GM18498 (cell line): ENCODE measurements around the gene CEP95.
"Not testable (repeated sequence)": the region's sequence is repeated elsewhere in the genome, so short reads cannot be mapped to it uniquely, and the experiment has no call there.

Experiments
- ATAC-seq: cut with Tn5 transposase; IDR thresholded peaks from one replicate; pipeline ENCODE4 v1.9.1; 2021; ENCODE audit warnings: mild to moderate bottlenecking, moderate library complexity; ENCODE audit not compliant: unreplicated experiment

Gene CEP95, protein sequence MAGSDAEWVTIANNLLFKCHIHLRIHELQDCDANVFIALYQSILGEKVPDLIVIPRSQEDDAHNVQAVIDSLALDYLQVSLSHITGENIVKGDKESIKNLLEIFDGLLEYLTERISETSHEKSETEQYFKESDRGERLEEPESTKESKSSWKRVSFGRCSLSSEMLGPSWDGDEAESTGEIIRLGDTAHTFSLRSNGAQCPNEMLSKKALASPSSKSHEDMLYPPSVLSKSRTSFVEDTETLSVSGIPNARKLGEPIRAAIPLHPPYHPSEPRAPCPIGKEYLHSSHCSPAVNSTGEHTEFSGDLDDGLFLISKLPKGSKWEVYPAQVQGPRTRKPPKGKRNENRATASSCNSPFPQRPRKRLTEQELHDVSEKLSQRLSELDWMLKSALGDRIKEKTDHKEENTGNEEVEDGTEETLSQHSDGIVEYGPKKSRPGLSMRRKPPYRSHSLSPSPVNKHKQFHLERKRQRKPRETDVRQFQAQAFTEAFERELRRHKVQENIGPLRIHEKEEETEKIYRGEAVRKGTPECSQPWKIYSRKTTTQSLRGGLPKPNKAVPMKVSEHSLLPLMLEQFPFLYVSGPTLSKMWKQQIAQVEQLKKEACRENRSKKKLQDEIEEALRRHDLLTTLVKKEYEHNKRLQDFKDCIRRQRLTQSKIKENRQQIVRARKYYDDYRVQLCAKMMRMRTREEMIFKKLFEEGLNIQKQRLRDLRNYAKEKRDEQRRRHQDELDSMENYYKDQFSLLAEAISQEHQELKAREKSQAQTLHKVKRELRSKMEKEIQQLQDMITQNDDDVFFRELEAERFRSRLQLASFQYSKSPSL

DNA sequence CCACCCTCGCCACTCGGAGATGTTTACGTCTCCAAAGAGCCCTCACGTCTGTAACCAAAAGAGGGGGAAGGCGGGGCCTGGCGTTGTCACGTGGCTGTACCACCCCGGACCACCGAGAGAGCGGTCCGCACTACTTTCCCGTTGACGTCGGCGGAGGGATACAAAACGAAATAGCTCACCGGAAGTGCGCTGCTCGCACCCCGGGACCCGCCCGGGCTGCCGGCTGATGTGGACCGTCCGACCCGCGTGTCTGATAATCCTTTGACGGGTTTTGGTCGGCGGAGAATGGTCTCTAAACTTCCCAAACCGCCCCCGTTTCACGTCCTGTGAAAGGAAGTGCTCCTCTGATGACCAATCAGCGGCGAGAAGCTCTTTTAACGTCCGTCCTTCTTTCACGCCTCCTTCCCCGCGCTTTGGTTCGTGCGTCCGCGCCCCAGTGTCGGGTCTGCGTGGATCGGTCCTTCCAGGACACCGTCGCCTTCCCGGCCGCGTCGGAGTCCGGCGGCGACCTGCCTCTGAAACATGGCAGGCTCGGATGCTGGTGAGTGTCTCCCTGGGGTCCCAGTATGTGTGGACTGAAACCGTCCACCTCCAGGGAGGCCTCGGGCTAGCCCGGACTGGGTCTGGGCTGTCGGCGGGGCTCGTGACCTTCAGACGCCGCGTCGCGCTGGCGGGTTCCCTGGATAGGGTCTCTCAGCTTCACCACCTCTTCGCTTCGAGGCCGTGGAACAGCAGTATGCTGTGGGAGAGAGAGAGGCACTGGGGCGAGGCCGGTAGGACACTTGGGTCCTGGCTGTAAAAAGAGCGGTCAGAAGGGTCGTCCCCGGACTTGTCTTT, at the start of gene CEP95:
Gene CEP95 (plus strand): TSS at position 402 of the 837 bp plus-strand sequence. CDS start 121 bp downstream, at position 523.
- peak; percentile 64 for ATAC-seq

DNA sequence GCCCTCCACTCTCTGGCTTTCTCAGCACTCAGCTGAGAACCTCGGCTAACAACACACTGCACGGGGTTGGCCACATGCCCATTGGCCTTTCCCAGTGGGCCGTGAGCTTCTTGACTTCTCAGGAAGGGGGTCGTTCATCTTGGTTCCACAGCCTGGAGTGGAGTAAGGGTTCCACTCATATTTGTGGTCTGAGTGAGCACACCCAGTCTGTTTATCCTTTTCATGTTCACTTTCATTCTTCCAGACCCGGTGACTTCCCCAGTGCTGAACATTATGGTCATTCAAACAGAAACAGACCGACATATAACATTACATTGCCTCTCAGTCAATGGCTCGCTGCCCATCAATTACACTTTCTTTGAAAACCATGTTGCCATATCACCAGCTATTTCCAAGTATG, 49.6 kb upstream of the CEP95 start:
- no peak for ATAC-seq

DNA sequence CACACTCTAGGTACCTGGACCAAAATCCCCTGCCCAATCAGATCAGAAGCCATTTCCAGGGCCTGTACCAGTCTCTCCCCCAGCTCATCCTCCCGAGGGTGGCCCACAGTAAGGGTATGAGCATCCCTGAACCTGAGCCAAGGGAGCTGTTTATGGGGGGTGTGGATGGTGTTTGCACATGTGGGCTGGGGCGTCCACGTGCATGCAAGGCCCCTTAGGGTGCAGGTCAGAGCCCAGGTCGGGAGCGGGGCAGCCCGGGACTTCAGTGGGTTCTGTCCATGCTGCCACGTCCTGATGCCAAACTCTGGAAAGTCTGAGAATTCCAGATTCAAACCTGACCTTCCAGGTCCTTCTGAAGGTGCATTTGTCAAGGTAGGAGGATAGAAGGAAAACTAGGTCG, 48.0 kb upstream of the CEP95 start:
- ATAC-seq = no peak

DNA sequence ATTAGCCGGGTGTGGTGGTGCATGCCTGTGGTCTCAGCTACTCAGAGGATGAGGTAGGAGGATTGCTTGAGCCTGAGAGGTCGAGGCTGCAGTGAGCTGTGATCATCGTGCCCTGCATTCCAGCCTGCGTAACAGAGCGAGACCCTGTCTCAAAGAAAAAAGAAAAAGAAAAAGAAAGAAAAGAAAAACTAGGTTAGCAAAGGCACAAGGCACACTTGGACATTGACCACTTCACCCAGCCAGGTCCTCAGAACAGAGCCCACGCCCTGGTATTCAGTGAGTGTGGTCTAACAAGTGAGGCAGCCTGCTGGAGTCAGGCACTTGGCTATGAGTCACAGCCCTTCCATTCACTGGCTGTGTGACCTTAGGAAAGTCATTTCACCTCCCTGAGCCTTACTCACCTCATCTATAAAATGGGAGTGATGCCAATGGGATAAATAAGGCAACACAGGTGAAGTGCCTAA, 47.5 kb upstream of the CEP95 start:
- no peak for ATAC-seq

DNA sequence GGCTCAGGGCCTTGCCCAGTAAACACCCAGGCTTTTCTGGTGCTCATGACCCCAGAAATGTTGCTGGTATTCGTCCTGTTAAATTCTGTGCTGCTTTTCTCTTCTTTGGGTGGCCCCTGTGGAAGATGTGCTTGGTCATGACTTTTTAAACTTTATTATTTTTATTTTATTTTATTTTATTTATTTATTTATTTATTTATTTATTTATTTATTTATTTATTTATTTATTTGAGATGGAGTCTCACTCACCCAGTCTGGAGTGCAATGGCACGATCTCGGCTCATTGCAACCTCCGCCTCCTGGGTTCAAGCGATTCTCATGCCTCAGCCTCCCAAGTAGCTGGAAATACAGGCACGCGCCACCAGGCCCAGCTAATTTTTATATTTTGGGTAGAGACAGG, 47.0 kb upstream of the CEP95 start:
- ATAC-seq = not testable (repeated sequence)

DNA sequence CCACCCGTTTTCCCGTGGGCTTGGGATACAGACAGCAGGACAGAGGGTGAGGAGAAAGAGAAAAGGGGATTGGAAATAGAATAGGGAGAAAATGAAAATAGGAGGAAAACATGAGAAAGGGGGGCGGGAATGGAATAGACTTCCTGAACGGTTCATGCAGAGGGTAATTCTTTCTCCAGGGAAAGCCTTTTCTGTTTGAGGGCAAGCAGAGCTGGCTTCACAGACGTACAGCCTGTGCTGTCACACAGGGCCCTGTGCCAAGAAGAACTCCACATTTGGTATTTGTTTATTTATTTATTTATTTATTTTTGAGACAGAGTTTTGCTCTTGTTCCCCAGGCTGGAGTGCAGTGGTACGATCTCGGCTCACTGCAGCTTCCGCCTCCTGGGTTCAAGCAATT, 45.8 kb upstream of the CEP95 start:
- no peak for ATAC-seq

DNA sequence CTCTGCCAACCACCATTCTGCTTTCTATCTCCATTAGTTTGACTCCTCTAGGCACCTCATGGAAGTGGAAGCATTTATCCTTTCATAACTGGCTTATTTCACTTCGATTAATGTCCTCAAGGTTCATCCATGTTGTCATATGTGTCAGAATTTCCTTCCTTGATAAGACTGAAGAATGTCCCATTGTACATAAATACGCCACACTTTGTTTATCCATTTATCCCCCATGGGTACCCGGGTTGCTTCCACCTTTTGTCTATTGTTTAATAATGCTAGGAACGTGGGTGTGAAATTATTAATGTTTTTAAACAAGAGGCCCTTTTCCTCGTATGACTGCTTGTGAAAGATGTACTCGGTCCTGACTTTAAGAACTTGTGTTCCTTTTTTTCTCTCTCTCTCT, 45.0 kb upstream of the CEP95 start:
- ATAC-seq = no peak

DNA sequence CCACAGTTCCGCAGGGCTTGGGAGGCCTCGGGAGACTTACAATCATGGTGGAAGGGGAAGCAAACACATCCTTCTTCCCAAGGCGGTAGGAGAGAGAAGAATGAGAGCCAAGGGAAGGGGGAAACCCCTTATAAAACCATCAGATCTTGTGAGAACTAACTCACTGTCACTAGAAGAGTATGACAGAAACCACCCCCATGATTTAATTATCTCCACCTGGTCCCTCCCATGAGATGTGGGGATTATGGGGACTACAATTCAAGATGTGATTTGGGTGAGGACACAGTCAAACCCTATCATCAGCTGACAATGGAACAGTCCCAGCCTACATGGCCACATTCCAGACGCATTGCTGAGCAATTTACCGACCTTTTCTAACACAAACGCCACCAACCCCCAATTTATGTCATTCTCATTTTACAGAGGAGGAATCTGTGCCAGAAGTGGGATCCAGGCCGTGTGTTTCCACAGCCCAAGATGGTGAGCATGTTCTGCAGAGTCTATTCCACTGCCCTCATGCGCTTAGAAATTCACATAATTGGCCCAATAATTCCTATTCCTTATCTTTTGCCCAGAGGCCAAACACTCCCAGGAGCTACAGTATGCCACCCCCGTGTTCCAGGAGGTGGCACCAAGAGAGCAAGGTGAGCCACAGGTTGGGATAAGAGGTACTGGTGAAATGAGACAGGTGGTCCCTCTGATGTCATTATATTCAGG, 40.6 kb upstream of the CEP95 start:
- ATAC-seq = no peak

DNA sequence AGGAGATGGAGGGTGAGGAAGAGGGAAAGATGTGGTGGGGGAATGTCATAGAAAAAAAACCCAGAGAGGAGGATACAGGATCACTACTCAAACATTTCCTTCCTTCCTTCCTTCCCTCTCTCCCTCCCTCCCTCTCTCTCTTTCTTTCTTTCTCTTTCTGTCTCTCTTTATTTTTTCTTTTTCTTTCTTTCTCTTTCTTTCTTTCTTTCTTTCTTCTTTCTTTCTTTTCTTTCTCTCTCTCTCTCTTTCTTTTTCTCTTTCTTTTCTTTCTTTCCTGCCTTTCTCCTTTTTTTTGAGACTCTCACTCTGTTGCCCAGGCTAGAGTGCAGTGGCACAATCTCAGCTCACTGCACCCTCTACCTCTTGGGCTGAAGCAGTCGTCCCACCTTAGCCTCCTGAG, 39.9 kb upstream of the CEP95 start:
- ATAC-seq = not testable (repeated sequence)

DNA sequence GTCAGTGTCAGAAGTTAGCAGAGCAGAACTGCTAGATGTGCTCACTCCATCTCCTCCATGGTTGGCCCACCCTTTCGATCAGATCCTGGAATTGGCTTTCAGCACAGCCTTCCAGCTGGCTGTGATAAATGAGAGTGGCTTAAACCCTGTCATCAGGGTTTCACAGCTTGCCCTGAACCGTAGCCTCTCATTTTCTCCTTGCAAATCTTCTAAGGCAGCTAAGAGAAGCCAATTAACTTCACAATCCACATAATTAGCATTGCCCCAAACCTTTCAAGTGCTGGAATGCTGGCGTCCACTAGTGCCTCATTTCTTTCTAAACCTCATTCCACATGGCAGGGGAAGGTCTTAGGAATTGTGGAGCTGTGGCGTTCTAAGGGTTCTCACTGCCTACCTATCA, 36.2 kb upstream of the CEP95 start:
- no peak for ATAC-seq

DNA sequence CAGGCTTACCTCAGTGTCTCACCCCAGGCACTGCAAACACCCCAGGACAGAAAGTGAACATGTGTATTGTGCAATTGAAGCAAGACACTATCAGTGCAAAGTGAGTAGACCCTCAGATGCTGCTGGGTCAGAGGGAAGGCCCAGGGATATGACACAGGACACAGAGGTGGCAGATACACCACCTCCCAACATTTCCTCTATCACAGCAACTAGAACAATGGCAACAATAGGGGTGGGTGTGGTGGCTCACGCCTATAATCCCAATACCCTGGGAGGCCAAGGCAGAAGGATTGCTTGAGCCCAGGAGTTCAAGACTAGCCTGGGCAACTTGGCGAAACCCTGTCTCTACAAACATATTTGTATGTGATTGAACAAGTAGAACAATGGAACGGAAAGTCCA, 35.3 kb upstream of the CEP95 start:
- ATAC-seq = no peak

DNA sequence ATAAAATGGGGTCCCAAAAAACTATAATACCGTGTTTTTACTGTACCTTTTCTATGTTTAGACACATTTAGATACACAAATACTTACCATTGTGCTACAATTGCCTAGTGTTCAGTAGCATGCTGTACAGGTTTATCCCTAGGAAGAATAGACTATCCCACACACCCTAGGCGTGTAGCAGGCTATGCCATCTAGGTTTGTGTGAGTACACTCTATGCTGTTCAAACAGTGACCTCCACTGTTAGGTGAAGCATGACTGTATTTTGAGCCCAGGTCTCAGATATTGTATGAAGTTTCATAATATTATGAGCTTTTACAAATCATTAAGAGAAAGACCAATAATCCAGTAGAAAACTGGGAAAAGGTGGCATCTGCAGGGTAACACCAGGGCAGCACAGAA, 34.2 kb upstream of the CEP95 start:
- no peak for ATAC-seq

DNA sequence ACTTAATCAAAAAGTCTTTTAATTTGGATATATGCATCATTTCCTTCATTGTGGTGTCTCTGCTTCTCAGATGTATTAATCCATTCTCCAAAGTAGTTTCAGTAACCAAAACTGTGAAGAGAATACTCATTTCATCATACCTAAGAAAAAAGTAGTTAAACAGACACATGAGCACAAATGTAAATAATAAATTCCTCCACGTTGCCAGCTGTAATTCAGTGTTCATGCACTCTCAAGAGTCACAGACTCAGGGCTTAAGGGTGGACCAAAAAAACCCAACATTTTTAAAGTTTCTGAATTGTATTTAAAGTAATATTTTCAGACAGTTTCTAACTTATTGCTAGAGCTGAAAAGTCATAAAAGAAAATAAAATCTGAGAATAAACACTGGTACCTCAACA, 28.9 kb upstream of the CEP95 start:
- ATAC-seq = no peak

DNA sequence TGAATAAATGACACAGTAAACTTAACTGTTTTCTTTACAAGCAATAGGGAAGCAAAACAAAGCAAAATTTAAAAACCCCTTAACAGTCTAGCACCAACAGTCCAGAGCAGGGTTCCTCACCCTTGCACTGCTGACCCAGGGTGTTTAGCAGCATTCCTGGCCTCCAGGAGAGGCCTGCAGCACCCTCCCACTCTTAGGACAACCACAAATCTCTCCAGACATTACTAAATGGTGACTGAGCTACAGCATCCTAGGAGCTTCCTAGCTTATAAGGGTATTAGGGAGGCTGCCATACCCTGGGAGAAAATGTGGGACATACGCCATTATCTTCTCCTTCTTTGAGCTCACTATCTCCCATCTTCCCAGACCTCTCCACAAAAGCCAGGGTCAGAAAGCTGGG, 25.8 kb upstream of the CEP95 start:
- no peak for ATAC-seq

DNA sequence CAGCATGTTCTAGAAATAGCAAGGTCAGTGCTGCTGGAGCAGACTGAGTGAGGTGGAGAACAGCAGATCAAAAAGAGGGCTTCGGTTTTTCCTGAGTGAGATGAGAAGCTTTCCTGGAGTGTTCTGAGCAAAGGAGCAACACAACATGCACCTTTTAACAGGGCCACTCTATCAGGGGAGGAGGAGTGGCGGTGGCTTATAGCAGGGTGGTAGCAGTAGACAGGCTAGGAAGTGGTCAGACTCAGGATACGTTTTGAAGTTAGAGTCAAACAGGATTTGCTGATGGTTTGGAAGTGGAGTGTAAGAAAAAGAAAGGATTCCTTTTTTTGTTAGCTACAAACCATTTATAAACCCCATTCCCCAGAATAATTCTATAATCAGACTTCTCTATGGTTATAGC, 22.4 kb upstream of the CEP95 start:
- ATAC-seq = no peak

DNA sequence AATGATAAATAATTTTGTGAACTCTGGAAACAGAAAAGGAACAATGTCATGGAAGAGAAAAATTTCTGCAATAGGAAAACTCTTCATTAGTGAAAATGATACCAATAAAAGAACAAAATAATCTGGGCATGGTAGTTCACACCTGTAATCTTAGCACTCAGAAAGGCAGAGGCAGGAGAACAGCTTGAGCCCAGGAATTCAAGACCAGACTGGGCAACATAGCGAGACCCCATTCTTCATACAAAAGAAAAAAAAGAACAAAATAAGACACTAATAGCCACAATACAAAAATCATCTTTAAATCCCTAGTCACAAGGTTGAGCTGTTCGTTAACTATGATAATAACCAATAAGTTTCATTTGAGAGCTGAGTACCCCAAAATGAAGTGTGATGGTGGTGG, 18.5 kb upstream of the CEP95 start:
- no peak for ATAC-seq

DNA sequence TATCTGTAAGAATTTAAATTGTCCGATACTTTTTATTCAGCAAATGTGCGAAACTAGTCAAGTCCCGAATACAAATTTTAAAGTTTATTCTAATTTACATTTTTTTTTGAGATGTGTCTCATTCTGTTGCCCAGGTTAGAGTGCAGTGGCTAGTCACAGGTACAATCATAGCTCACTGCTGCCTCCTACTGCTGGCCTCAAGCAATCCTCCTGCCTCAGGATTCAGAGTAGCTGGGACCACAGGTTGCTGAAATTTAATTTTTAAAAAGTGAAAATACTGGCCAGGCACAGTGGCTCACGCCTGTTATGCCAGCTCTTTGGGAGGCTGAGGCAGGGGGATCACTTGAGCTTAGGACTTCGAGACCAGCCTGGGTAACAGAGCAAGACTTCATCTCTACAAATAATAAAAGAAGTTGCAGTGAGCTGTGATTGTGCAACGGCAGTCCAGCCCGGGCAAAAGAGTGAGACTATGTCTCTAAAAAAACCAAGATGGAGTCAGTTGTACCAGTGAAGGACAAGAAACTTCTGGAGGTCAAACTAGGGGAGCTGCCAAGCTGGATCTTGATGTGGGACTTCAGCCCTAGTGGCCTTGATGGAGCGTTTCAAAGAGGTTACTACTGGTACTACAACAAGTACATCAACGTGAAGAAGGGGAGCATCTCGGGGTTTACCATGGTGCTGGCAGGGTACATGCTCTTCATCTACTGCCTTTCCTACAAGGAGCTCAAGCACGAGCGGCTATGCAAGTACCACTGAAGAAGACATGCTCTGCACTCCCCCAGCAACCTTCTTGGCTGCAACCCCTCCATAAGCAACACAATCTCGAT, 15.5 kb upstream of the CEP95 start:
- no peak for ATAC-seq

DNA sequence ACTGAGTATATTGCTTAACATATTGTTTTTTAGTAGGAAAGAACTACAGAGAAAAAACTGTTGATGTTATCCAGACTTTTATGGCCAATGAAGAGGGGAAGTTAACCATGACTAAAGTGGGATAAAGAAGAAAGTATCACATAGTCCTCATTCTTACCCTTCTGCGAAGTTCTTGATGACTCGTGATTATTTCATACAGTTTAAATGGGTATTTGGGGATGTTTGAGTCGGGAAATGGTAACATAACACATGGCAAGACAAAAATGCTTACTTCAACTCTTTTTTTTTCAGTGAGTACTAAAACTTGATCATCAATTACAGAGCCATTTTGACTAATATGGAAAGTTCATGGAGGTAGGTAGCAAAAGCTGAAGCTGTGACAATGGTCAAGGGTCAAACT, 14.8 kb upstream of the CEP95 start:
- ATAC-seq = no peak

DNA sequence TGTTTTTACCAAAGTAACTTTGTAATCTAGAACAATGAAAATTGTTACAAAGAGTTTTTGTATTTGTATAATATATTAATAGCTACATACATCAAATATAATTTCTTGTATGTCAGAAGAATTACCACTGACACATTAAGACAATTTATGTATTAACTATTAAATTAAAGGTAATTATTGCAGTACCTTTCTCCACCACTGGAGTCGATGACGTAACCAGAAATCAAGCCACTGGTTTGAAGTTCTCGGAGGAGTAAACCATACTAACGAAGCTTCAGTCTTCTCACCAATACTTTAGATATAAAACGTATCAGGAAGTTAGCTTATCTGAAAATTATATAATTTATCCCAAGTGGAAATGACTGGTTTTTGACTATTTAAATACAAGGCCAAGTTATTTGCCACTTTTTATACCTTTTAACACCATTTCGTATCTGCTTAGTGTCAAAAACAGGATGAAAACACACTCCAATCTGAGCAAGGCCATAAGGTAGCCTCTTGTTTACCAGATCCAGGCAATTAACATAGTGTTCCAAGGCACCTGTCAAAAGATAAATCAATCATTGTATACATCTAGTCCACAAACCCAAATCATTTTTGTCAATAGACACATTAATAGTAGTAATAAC, 14.2 kb upstream of the CEP95 start:
- ATAC-seq = no peak
